ENCODE results near the gene C22orf23. TPM values are rescaled to one million over a fixed set of nuclear protein-coding genes. Genes with fewer than 3 reads are reported as not detected.

Gene C22orf23
- polyA plus RNA-seq, 1 of the 3 experiments (the other 2 are of a cell fraction), result 0.33 TPM

- Histone ChIP-seq H3K4me1 (ENCODE audit: control insufficient read depth in 1 of 2, insufficient read depth in 2 of 2, low read depth in 1 of 2, low read length in 1 of 2) (no peaks in the 10 kb centered on the region), H3K4me3 (ENCODE audit: low read depth in 2 of 2, low read length in 1 of 2) (no peak overlapping the region), H4K20me1 (ENCODE audit: insufficient read depth) (peaks cover 8% of the 10 kb centered on the region; the same call in 1 of the 2 replicates), H2AFZ (ENCODE audit: low read depth) (no peak overlapping the region), H3F3A (replicated peaks; ENCODE audit: insufficient read depth) (peaks cover 5% of the 10 kb centered on the region), H3K36me3 (replicated peaks in 1 of 2; ENCODE audit: control insufficient read depth in 1 of 2, insufficient read depth in 2 of 2, low read length in 1 of 2) (peaks cover 27% of the 10 kb centered on the region in 2 experiments), H3K27ac (ENCODE audit: low read depth in 2 of 2, low read length in 1 of 2) (no peak overlapping the region), H3K9me2 (no peaks in the 10 kb centered on the region), H3K9me3 (no peaks in the 10 kb centered on the region), H3K27me3 (ENCODE audit: insufficient read depth) (no peaks in the 10 kb centered on the region), H3K79me2 (ENCODE audit: insufficient read depth) (peaks cover 12% of the 10 kb centered on the region; the same call in 1 of the 2 replicates), H3K4me2 (no peak overlapping the region), H3K9ac (no peak overlapping the region)
- ChIA-PET POLR2A (no interaction called here), CTCF (interaction anchor here (2.5 kb wide), 1 partner anchor 17 kb away, joined by 13 read pairs; no protein-coding TSS in a partner anchor)
- DNase-seq, result no peak
- WGBS (ENCODE audit: low lambda C conversion rate), result 93% methylated on average over 3 of the region's 5 CpGs
- no peak for TF ChIP-seq GATA2 (CRISPR knock-in tag; IDR thresholded peaks at IDR 0.05)
- TF ChIP-seq CTCF (IDR thresholded peaks at IDR 0.05), result no peak
- TF ChIP-seq RXRA (IDR thresholded peaks at IDR 0.05; ENCODE audit: borderline replicate concordance, low read depth), result no peak
- no peak for TF ChIP-seq MXI1 (IDR thresholded peaks at IDR 0.05; ENCODE audit: low read depth, low read length)
These were observed 37.1 kb downstream of the C22orf23 start for GRCh38 chr22:37916311-37916710.

DNA sequence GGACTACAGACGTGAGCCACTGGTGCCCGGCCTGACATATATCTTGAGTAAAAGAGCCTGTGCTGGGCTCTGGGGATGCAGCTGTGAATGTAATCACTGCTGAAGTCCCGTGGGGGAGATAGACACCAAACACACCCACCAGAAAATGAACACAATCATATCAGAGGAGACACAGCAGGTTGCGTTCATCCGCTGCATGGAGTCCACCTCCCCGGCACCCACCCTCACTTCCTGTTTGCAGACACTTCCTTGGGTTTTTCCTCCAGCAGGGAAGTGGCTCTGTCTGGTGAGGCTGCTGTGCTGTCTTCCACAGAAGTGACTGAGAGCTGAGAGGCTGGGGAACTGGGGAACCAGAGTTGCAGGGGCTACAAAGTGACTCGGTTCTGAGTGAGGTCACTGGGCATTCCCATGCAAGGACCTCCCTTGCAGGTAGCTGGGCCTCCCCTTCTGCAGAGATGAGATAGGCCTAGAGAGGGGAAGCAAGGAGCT lies 40.1 kb downstream of the C22orf23 start:
- no peak overlapping the region for H3K9ac ChIP-seq

More for the DNA sequence above, 40.1 kb downstream of the C22orf23 start:
- Histone ChIP-seq H2AFZ (ENCODE audit: low read depth) (no peak overlapping the region), H3K79me2 (ENCODE audit: insufficient read depth) (peaks cover 43% of the 10 kb centered on the region), H3K27ac (ENCODE audit: low read depth in 2 of 2, low read length in 1 of 2) (no peak overlapping the region), H4K20me1 (ENCODE audit: insufficient read depth) (peaks cover 37% of the 10 kb centered on the region), H3K4me3 (ENCODE audit: low read depth in 2 of 2, low read length in 1 of 2) (no peak overlapping the region), H3K36me3 (replicated peaks in 1 of 2; ENCODE audit: control insufficient read depth in 1 of 2, insufficient read depth in 2 of 2, low read length in 1 of 2) (peaks cover 17 to 19% of the 10 kb centered on the region in 2 experiments), H3K27me3 (ENCODE audit: insufficient read depth) (no peaks in the 10 kb centered on the region), H3K4me1 (ENCODE audit: control insufficient read depth in 1 of 2, insufficient read depth in 2 of 2, low read depth in 1 of 2, low read length in 1 of 2) (no peaks in the 10 kb centered on the region; a peak in 1 of 4 replicates), H3K4me2 (no peak overlapping the region), H3K9me2 (no peaks in the 10 kb centered on the region), H3K9me3 (no peaks in the 10 kb centered on the region), H3F3A (replicated peaks; ENCODE audit: insufficient read depth) (no peaks in the 10 kb centered on the region)
- DNase-seq, result no peak
- ChIA-PET POLR2A (no interaction called here), CTCF (interaction anchor here (1.2 kb wide), 1 partner anchor 50 kb away, joined by 3 read pairs; no protein-coding TSS in a partner anchor)
- WGBS (ENCODE audit: low lambda C conversion rate), result 94% methylated on average over 3 of the region's 7 CpGs
- TF ChIP-seq TCF12 (IDR thresholded peaks at IDR 0.05) (no peak), GABPA (IDR thresholded peaks at IDR 0.05; ENCODE audit: low read depth) (no peak), PBX3 (IDR thresholded peaks at IDR 0.05) (no peak), ELF1 (IDR thresholded peaks at IDR 0.05) (no peak), JUND (IDR thresholded peaks at IDR 0.05) (no peak), CTCF (IDR thresholded peaks at IDR 0.05) (no peak), EZH2phosphoT487 (IDR thresholded peaks at IDR 0.05; ENCODE audit: borderline replicate concordance, low read depth) (no peak), EP300 (IDR thresholded peaks at IDR 0.05; ENCODE audit: borderline replicate concordance in 1 of 2, low read depth in 1 of 2, low read length in 1 of 2) (no peak), POLR2AphosphoS5 (IDR thresholded peaks at IDR 0.05; ENCODE audit: low read depth, low read length) (no peak), MXI1 (IDR thresholded peaks at IDR 0.05; ENCODE audit: low read depth, low read length) (no peak), SMC3 (IDR thresholded peaks at IDR 0.05; ENCODE audit: low read depth, low read length) (no peak)
- TF ChIP-seq, protein P1, sequence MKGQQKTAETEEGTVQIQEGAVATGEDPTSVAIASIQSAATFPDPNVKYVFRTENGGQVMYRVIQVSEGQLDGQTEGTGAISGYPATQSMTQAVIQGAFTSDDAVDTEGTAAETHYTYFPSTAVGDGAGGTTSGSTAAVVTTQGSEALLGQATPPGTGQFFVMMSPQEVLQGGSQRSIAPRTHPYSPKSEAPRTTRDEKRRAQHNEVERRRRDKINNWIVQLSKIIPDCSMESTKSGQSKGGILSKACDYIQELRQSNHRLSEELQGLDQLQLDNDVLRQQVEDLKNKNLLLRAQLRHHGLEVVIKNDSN (IDR thresholded peaks at IDR 0.05; ENCODE audit: borderline replicate concordance, low read depth), result no peak
- TF ChIP-seq, protein P2, sequence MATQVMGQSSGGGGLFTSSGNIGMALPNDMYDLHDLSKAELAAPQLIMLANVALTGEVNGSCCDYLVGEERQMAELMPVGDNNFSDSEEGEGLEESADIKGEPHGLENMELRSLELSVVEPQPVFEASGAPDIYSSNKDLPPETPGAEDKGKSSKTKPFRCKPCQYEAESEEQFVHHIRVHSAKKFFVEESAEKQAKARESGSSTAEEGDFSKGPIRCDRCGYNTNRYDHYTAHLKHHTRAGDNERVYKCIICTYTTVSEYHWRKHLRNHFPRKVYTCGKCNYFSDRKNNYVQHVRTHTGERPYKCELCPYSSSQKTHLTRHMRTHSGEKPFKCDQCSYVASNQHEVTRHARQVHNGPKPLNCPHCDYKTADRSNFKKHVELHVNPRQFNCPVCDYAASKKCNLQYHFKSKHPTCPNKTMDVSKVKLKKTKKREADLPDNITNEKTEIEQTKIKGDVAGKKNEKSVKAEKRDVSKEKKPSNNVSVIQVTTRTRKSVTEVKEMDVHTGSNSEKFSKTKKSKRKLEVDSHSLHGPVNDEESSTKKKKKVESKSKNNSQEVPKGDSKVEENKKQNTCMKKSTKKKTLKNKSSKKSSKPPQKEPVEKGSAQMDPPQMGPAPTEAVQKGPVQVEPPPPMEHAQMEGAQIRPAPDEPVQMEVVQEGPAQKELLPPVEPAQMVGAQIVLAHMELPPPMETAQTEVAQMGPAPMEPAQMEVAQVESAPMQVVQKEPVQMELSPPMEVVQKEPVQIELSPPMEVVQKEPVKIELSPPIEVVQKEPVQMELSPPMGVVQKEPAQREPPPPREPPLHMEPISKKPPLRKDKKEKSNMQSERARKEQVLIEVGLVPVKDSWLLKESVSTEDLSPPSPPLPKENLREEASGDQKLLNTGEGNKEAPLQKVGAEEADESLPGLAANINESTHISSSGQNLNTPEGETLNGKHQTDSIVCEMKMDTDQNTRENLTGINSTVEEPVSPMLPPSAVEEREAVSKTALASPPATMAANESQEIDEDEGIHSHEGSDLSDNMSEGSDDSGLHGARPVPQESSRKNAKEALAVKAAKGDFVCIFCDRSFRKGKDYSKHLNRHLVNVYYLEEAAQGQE (IDR thresholded peaks at IDR 0.05; ENCODE audit: low read depth, low read length), result no peak
